Uterus (tissue), 2 donors: Measurements from ENCODE around the gene SHQ1.

Source experiments
- CTCF ChIP-seq, 4 experiments: fragments of 200-600 bp in 2 of 4; fragments of 450-650 bp in 2 of 4; sonication (generic) in 2 of 4; IDR thresholded peaks; one replicate each; pipeline ENCODE4 v1.5.1; 2016 to 2019; ENCODE audit warnings: antibody characterized with exemption in 4 of 4, mild to moderate bottlenecking in 2 of 4, moderate library complexity in 1 of 4
- POLR2A ChIP-seq, 2 donors: fragments of 450-650 bp; IDR thresholded peaks; one replicate each; pipeline ENCODE4 v1.6.1; 2016; ENCODE audit warnings: antibody characterized with exemption in 2 of 2, mild to moderate bottlenecking in 1 of 2, moderate library complexity in 1 of 2

GRCh38 chr3:72794079-72794478 lies 54.2 kb downstream of the SHQ1 start:
- TF ChIP-seq CTCF (IDR thresholded peaks at IDR 0.05) (no peak), POLR2A (IDR thresholded peaks at IDR 0.05) (no peak)
